Skeletal muscle cell (primary cell): ENCODE data around the gene ADGRA1.
"Not testable (repeated sequence)": the region's sequence is repeated elsewhere in the genome, so short reads cannot be mapped to it uniquely, and the experiment has no call there.

Experiments
- DNase-seq: peaks from one replicate; pipeline ENCODE4 v3.0.0-alpha.2; 2010; ENCODE audit warnings: low read depth
- H3K4me3 ChIP-seq: 2 replicates; pipeline ENCODE4 v1.5.1; 2011; ENCODE audit warnings: low read depth, mild to moderate bottlenecking, control low read depth, low read length, moderate library complexity

The ADGRA1 gene

DNA sequence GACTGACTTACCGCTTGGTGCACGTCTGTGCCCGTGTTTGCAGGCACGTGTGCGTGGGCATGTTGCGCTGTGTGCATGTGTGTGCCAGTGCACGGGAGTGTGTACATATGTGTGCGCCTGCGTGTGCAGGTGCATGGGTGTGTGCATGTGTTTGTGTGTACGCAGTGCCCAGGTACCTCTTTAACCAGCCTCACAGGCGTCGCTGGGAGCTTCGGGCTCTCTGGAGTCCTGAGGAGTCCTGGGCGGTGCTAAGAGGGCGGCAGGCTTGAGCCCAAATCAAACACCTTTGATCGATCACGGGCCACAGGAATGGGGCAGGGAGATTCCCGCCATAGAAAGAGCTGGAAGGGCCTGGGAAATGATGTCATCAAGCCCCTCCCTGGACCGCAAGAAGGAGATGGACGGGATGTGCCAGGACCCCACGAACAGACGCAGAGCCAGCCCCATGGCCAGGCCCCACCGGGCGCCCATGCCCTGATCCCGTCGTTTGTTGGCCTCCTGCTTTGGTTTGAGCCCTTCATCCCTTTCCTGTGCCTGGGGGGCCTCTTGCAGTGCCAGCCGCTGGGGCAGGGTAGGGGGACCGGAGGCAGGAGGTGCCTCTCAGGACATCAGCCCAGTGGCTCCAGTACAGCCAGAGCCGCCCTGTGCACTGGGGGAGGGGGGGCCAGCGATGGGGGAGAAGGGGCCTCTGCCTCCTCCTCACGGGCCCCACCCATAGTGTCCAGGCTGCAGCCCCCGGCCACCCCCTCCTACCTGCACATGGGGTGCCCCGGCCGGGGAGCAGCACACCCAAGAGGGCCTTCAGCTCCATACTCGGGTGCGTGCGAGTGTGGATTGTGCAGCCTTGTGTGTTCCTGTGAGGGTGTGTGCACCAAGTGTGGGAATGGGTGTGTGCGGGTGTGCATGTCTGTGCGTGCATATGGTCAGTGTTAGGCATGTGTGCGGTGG, 78.1 kb downstream of the ADGRA1 start:
- no peak for DNase-seq

DNA sequence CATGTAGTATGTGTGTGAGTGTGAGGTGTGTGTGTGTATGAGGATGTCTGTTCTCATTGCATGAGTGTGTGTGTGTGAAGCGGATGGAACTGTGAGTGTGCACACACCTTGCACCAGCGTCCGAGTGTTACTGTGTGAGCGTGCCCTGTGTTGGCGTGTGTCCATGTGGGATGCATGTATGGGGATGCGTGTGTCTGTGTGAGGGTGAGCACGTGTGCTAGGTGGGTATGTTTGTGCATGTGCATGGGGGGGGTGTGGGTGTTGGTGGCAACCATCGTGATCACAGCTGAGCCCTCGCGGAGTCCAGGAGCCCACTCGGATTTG, 78.7 kb downstream of the ADGRA1 start:
- no peak for DNase-seq

More for the DNA sequence above, 78.1 kb downstream of the ADGRA1 start:
- H3K4me3 ChIP-seq = no peak overlapping the region

DNA sequence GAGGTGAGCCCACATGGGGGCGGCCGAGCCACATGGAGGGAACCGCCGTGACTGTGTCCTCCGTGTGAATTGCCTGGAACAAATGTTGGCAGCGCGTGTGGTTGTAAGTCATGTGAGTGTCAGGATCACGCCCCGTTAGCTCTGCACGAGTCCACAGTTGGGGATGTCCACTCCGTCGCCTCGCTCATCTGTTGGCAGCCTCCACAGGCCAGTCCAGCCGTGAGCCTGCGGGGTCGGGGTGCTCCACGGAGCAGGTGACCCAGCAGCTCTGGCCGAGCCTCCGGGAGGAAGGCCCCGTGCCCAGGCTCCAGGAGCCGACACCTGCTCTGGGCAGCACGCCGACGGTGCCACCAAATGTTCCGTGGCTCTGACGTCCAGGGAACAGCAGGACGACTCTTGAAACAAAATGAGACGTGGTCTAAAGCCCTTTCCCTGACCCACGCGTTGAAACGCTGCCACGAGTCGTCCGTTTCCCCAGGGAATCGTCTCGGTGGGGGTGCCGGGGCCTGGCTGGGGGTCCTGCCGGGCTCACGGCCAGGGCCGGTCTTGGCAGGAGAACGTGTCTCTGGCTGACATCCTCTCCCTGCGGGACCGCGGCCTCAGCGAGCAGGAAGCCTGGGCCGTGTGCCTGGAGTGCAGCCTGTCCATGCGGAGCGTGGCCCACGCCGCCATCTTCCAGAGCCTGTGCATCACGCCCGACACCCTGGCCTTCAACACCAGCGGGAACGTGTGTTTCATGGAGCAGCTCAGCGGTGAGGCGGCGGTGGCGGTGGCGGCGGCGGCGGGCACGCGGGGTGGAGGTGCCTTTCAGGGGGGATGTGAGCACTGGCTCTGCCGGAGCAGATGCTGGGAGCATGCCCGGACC, 79.3 kb downstream of the ADGRA1 start:
- DNase-seq = no peak
- no peak overlapping the region for H3K4me3 ChIP-seq

More for the DNA sequence above, 78.7 kb downstream of the ADGRA1 start:
- no peak overlapping the region for H3K4me3 ChIP-seq

DNA sequence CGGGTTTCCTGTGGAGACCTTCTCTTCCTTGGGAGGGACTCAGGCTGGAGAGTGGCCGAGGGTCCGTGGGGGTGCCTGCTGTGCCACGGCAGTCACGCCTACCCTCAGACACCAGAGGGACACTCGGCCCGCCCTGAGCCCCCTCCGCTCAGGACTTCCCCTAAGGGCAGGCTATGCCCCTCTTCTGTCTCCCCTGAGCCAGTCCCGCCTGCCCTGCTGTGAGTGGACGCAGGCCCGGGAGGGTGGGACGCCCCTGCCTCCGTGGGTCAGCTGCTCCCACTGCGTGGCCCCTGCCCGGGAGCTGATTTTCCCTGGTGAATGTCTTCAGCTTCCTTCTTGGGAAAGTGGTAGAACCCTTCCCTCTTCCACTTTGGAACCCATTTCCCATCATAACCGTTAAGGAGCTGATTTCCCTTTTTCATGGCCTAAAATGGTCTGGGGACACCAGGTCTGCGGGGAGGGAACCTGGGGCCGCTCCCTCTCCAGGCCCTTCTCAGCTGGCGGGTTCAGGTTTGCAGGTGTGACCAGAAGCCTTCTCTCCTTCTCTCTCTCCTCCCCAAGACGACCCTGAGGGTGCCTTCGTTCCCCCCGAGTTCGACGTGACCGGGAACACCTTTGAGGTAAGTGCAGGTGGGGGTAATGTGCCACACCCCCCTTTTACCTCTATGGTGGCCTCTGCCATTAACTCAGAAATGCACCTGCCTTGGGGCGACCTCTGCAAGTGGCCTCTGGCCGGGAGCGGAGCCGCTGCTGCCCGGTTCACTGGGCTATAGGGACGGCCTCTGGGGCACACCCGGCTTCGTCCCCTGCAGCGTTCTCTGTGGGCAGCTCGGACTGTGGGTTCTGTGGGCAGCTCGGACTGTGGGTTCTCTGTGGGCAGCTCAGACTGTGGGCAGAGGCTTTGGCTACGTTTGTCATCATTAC, 80.2 kb downstream of the ADGRA1 start:
- no peak overlapping the region for H3K4me3 ChIP-seq
- no peak for DNase-seq

DNA sequence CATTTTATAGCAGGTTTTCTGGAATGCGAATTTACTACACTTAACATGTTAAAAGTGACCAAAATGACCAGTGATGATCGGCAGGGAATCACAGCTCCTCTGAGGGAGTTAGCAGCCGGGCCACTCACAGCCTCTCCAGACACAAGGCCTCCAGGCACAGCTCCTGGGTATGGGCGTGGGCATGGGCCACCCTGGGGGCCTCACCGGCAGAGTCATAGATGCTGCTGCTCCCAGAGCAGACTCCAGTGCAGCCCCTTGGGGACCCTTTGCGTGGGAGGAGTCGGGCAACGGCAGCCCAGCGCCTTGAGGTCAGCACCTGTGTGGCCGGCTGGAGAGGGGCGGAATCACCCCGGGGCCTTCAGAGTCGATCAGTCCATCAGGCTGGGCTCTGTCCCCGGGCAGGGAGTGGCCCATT, 80.9 kb downstream of the ADGRA1 start:
- no peak overlapping the region for H3K4me3 ChIP-seq
- no peak for DNase-seq

DNA sequence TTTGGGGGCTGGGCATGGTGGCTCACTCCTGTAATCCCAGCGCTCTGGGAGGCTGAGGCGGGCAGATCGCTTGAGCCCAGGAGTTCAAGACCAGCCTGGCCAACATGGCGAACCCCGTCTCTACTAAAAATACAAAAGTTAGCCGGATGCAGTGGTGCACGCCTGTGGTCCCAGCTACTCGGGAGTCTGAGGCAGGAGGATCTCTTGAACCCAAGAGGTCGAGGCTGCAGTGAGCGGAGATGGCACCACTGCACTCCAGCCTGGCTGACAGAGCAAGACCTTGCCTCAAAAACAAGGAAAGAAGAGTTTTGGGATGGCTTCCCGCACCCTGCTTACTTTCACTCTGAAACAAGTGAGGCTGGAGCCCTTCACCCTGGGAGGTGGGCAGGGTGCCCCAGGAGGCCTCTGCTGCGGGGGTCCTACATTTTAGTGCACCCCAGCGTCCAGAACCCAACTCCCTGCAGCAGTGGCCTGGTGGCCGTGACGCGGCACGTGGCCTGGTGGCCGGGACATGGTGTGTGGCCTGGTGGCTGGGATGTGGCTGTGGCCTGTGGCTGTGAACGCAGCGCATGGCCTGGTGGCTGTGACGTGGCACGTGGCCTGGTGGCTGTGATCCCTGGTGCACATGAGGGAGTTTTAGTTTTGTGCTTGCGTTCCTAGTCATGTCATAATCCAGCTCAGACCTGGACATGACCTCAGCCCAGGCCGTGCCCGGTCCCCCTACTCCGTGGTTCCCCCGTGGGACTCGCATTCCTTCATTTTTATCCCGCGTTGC, 81.6 kb downstream of the ADGRA1 start:
- no peak overlapping the region for H3K4me3 ChIP-seq
- DNase-seq = no peak

DNA sequence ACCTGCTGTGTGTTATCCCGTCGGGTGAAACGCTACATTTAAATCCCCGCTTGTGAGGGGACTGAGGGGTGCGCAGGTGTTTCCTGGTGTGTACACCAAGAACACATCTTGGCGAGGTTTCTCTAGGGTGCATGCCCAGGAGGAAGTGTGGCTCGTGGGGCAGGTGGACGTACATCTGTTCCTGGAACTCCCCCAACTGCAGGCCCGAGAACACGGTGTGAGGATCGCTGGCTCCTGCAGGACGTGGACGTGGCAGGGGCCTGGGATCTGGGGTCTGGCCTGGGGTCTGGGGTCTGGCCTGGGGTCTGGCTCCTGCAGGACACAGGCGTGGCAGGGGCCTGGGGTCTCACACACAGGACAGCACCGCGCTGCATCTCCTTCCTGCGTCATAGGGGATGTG, 82.4 kb downstream of the ADGRA1 start:
- no peak overlapping the region for H3K4me3 ChIP-seq
- no peak for DNase-seq

DNA sequence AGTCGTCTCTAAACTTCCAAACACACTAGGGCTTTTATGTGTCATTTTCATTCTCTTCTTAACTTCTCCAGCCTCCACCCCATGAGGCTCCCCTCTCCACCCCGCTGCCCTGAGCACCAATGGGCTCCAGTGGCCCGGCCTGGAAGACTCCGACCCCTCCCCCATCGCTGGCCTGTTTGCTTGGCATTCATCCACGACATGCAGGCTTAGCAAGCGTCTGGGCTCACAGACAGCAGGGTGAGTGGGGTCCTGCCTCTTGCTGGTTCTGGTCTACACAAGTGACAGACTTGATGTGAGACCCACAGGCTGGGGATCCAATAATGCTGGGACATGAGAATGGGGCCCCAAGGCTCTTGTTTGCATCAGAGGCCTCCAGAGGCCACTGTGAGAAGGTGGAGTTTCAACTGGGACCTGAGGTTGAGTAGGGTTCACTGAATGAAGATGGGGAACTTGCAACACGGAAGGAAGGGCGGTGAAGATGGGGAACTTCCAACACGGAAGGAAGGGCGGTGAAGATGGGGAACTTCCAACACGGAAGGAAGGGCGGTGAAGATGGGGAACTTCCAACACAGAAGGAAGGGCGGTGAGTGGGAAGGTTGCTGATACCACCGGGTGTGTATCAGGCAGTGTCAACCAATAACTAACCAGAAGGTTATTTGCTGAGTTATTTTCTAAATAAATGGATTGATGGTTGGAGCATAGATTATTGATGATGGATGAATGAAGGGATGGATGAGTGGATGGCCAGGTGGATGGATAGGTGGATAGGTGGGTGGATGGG, 86.3 kb downstream of the ADGRA1 start:
- no peak for DNase-seq

DNA sequence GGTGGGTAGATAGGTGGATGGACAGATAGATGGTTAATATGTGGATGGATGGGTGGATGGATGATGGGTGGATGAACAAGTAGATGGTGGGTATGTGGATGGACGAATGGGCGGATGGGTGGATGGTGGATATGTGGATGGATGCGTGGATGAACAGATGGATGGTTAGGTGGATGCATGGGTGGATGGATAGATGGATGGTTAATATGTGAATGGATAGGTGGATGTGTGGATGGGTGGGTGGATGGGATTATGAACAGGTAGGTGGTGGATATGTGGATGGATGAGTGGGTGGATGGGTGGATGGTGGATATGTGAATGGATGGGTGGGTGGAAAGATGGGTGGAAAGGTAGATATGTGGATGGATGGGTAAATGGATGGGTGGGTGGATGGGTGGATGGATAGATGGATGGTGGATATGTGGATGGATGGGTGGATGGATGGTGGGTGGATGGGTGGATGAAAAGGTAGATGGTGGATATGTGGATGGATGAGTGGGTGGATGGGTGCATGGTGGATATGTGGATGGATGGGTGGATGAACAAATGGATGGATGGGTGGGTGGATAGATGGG, 87.1 kb downstream of the ADGRA1 start:
- DNase-seq = no peak
- no peak overlapping the region for H3K4me3 ChIP-seq

More for the DNA sequence above, 86.3 kb downstream of the ADGRA1 start:
- no peak overlapping the region for H3K4me3 ChIP-seq

DNA sequence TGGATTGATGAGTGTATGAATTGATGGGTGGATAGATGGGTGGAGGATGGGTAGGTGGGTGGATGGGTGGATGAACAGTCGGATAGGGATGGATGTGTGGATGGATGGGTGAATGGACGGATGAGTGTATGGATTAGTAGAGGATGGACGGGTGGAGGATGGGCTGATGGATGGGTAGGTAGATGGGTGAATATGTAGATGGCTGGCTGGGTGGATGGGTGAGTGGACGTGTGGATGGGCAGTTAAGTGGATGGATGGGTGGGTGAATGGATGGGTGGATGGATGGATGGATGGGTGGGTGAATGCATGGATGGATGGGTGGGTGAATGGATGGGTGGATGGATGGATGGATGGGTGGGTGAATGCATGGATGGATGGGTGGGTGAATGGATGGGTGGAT, 87.9 kb downstream of the ADGRA1 start:
- H3K4me3 ChIP-seq, DNase-seq: not testable (repeated sequence)

DNA sequence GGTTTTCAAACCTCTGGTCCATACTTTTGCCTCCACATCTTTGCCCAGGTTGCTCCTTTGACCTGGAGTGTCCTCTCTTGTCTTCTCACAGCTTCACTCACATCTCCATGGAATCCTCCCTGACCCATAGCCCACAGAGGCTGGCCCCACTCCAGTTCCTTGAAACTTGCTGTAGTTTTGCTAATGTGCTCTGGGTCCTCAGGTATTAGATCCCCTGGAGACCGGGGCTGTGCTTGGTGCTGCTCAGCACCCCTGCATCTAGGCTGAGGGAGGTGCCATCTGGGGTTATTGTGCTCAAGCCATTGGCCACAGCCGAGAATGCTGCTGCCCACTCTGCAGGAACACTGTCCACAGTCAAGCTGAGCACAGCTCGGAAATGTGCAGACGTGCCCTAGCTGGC, 88.8 kb downstream of the ADGRA1 start:
- no peak for DNase-seq
- no peak overlapping the region for H3K4me3 ChIP-seq

DNA sequence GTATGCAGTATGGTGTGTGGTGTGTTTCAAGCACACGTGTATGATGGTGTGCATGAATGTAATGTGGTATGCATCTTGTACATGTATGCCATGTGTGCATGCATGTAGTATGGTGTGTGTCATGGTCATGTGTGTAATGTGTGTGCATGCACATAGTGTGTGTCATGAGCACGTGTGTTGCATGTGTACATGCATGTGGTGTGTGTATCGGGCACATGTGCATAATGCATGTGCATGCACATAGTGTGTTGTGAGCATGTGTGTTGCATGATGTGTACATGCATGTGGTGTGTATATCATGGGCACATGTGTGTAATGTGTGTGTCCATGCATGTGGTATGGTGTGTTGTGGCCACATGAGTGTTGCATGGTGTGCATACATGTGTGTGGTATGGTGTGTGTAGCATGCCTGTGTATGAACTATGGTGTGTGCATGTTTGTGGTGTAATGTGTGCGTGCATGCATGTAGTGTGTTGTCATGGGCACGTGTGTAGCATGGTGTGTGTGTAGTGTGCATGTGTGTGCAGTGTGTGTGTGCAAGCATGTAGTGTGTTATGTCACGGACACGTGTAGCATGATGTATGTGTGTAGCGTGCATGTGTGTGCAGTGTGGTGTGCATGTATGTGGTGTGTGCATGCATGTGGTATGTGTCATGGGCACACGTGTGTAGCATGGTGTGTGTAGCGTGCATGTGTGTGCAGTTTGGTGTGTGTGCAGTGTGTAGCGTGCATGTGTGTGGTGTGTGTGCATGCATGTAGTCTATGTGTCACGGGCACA, 89.8 kb downstream of the ADGRA1 start:
- H3K4me3 ChIP-seq = no peak overlapping the region
- DNase-seq = no peak

DNA sequence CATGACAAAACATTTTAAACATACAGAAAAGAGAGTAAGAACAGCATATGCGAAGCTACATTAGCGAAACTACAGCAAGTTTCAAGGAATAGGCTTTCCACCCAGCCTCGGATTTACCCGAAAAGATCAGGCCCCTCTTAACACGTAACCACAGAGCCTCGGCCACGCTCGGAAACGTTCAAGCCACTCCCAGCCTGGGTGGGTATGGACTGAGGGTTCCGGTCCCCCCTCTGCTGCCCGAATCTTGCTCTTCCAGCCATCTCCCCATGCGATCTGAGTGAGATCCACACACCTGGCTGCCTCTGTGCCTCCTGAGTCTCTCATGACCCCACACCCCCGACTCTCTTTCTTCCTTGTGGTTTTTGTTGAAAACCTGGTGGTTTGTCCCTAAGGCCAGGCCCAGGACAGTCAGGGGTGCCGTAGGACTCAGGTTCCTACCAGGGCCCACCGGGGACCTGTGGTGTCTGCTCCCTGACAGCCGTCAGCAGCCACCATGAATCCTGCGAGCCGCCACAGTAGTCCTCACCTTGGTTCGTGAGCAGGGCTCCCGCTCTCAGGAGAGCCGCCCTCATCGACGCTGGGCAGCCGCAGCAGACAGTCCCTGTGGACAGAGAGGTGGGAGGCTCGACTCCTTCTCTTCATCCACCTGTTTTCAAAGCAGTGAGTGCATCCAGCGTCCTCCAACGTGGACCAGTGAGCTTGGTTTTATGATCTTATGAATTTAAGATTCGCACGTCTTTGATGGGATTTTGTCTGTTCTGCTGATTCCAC, 90.8 kb downstream of the ADGRA1 start:
- no peak overlapping the region for H3K4me3 ChIP-seq
- no peak for DNase-seq

DNA sequence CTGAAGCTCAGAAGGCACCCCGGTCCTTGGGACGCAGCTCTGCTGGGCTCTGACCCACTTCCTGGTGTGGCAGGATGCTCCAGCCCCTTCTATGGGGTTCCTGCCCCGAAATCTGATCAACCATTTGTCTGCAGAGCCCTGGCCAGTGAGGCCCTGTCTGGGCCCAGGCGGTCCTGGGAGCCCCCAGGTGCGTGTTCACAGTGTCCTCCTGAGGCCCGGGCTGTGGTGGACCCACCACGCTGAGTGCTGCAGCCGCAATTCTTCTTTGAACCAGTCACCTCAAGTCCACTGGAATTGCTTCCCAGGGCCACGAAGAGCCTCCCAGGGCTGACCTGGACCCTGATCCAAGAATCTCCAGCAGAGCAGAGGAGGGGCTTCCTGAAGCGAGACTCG, 91.4 kb downstream of the ADGRA1 start:
- DNase-seq = no peak
- H3K4me3 ChIP-seq = no peak overlapping the region

DNA sequence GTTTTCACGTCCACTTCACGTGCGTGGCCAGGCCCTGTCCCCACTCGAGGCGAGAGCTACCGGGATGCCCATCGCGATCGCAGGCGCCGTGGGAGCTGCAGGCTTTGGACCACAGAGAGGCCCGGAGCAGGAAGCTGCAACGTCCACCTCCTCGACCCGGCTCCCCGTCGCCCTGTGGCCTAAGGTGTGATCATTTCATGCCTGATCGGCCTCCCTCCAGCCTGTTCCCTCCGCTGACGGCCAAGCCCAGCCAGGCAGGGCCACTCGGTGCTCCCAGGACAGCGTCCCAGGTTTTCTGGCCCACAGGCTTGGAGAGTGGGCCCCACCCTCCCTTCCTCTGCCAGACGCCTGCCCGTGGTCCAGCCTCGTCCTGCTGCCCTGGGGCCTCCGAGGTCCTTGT, 91.9 kb downstream of the ADGRA1 start:
- no peak overlapping the region for H3K4me3 ChIP-seq
- DNase-seq = no peak

DNA sequence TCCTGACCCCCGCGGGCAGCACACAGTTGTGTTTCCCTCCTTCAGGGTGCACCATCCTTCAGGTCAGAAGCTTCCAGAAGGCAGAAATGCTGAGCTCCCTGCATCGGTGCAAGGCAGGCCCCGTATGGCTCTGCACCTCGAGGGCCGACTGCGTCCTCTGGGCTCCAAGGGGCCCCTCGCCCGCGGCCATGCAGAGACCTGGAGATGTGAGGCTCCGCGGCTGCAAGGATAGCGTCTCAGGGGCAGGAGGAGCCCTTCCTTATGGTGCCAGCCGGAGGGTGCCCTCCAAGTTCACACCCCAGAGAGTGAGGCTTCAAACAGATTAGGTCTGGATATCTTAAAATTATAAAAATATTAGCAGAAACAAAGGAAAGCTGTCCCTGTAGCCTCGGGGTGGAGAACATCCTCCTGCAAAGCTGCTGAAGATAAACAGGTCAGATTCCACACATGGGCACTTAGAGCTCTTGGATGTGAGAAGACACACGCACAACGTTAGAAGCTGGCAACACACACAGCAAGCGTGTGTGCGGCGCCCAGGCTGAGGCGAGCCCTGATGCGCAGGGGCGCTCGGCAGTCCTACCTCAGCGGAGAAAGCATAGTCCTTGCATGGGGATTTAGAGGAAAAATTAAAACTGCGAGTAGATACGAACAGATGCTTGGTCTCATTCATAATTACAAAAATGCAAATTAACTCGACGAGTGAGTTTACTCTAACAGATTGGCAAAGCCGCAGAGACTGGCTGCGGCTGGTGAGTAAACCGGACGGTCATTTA, 92.7 kb downstream of the ADGRA1 start:
- H3K4me3 ChIP-seq = no peak overlapping the region
- DNase-seq = no peak
